ENCODE data around the gene BOLA2B. TPM values are rescaled to one million over a fixed set of nuclear protein-coding genes. Genes with fewer than 3 reads are reported as not detected.

BOLA2B gene
- total and polyA plus RNA-seq, 2 experiments from 2014 or later, result 124 to 211 TPM

DNA sequence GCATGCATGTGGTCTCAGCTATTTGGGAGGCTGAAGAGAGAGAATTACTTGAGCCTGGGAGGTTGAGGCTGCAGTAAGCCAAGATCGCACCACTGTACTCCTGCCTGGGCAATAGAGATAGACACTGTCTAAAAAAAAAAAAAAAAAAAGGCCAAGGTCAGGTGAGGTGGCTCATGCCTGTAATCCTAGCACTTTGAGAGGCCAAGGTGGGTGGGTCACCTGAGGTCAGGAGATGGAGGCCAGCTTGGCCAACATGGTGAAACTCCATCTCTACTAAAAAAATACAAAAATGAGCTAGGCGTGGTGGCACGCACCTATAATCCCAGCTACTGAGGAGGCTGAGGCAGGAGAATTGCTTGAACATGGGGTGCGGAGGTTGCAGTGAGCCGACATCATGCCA, 38.3 kb downstream of the BOLA2B start:
- Histone ChIP-seq H3K4me1 (ENCODE audit: insufficient read depth) (no peaks in the 10 kb centered on the region), H2AFZ (no peak overlapping the region), H3K27me3 (no peaks in the 10 kb centered on the region), H3K36me3 (replicated peaks; ENCODE audit: insufficient read depth, low read depth) (no peaks in the 10 kb centered on the region), H3K4me2 (no peak overlapping the region), H3K9me3 (ENCODE audit: low read depth) (no peaks in the 10 kb centered on the region), H3K9me2 (replicated peaks; ENCODE audit: insufficient read depth) (no peaks in the 10 kb centered on the region), H3K4me3 (no peak overlapping the region), H3K79me2 (no peaks in the 10 kb centered on the region), H3K27ac (no peak overlapping the region), H4K20me1 (ENCODE audit: insufficient read depth, poor library complexity, severe bottlenecking) (no peaks in the 10 kb centered on the region)
- DNase-seq (ENCODE audit: low spot score), result no peak
- WGBS (ENCODE audit: low lambda C conversion rate, missing lambda C conversion rate), result 91% methylated on average over 5 of the region's 5 CpGs
- TF ChIP-seq CTCF (IDR thresholded peaks at IDR 0.05; ENCODE audit: poor library complexity) (no peak), EZH2phosphoT487 (IDR thresholded peaks at IDR 0.05; ENCODE audit: low read depth, severe bottlenecking, unreplicated experiment) (no peak), EZH2 (IDR thresholded peaks at IDR 0.05; ENCODE audit: borderline replicate concordance) (no peak)

DNA sequence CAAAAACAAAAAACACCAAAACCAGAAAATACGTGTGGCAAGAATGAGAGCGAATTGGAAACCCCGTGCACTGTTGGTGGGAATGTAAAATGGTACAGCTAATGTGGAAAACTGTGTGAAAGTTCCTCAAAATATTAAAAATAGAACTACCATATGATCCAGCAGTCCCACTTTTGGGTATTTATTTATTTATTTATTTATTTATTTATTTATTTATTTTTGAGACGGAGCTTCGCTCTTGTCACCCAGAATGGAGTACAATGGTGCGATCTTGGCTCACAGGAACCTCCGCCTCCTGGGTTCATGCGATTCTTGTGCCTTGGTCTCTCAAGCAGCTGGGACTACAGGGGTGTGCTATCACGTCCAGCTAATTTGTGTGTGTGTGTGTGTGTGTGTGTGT, 40.9 kb downstream of the BOLA2B start:
- H2AFZ ChIP-seq, result no peak overlapping the region
- DNase-seq (ENCODE audit: low spot score), result no peak
- WGBS (ENCODE audit: low lambda C conversion rate, missing lambda C conversion rate), result over 99% methylated on average over 9 of the region's 9 CpGs
- peaks cover 4% of the 10 kb centered on the region for H3K9me3 ChIP-seq (ENCODE audit: low read depth)
- H3K4me3 ChIP-seq, result no peak overlapping the region
- no peaks in the 10 kb centered on the region for H3K9me2 ChIP-seq (replicated peaks; ENCODE audit: insufficient read depth)
- H3K4me2 ChIP-seq, result no peak overlapping the region
- no peaks in the 10 kb centered on the region for H3K27me3 ChIP-seq
- no peaks in the 10 kb centered on the region for H3K4me1 ChIP-seq (ENCODE audit: insufficient read depth)
- H3K36me3 ChIP-seq (replicated peaks; ENCODE audit: insufficient read depth, low read depth), result no peaks in the 10 kb centered on the region
- no peaks in the 10 kb centered on the region for H3K79me2 ChIP-seq
- TF ChIP-seq EZH2 (IDR thresholded peaks at IDR 0.05; ENCODE audit: borderline replicate concordance), result no peak
- TF ChIP-seq EZH2phosphoT487 (IDR thresholded peaks at IDR 0.05; ENCODE audit: low read depth, severe bottlenecking, unreplicated experiment), result no peak
- no peak for TF ChIP-seq CTCF (IDR thresholded peaks at IDR 0.05; ENCODE audit: poor library complexity)
- no peak overlapping the region for H3K27ac ChIP-seq
- H4K20me1 ChIP-seq (ENCODE audit: insufficient read depth, poor library complexity, severe bottlenecking), result no peaks in the 10 kb centered on the region

GRCh38 chr16:30151091-30151490, 42.4 kb downstream of the BOLA2B start:
- no peaks in the 10 kb centered on the region for H3K9me2 ChIP-seq (replicated peaks; ENCODE audit: insufficient read depth)
- H3K4me2 ChIP-seq, result no peak overlapping the region
- H3K27me3 ChIP-seq, result no peaks in the 10 kb centered on the region
- H3K36me3 ChIP-seq (replicated peaks; ENCODE audit: insufficient read depth, low read depth), result no peaks in the 10 kb centered on the region
- H3K27ac ChIP-seq, result no peak overlapping the region
- no peaks in the 10 kb centered on the region for H3K4me1 ChIP-seq (ENCODE audit: insufficient read depth)
- H3K9me3 ChIP-seq (ENCODE audit: low read depth), result peaks cover 4% of the 10 kb centered on the region
- 88% methylated on average over 7 of the region's 7 CpGs for WGBS (ENCODE audit: low lambda C conversion rate, missing lambda C conversion rate)
- H2AFZ ChIP-seq, result no peak overlapping the region
- no peak overlapping the region for H3K4me3 ChIP-seq
- no peaks in the 10 kb centered on the region for H3K79me2 ChIP-seq
- TF ChIP-seq CTCF (IDR thresholded peaks at IDR 0.05; ENCODE audit: poor library complexity) (no peak), EZH2 (IDR thresholded peaks at IDR 0.05; ENCODE audit: borderline replicate concordance) (no peak), EZH2phosphoT487 (IDR thresholded peaks at IDR 0.05; ENCODE audit: low read depth, severe bottlenecking, unreplicated experiment) (no peak)
- no peaks in the 10 kb centered on the region for H4K20me1 ChIP-seq (ENCODE audit: insufficient read depth, poor library complexity, severe bottlenecking)
- no peak for DNase-seq (ENCODE audit: low spot score)

All from hepatocyte (in vitro differentiated cells).